ENCODE results near the gene ACY1.

ACY1 gene

DNA sequence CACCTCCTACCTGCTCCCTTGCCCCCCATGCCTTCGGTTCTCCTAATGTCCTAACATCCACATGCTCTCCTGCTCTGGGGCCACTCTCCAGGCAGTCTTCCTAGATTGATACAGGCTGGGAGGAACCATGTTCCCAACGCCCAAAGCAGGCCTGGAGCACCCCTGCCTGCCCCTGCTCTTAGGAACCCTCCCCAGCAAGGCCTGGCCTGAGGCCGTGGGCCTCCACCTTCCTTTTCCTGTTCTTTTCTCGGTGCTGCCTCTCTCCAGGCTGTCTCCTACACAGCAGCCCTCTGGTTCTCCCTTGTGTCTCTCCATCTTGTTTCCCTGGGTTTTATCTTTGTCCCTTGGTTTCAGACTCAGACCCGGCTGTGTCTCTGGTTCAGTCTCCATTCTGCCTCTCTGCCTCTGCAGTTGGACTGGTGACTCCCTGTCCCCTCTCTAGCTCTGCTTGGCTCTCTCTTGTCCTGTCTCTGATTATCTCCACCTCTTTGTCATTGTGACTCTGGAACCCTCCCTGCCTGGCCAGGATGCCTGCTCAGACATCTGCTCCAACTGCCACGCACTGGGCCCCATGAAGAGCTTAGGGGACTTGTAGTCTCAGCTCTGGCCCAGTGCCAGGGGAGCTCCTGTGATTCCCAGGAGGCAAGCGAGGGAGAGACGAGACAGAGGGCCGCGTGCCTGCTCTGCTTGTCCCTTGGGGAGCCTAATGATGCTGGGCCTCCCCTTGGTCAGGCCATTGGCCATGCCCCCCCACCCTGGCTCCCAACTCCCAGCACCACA lies 38.3 kb downstream of the ACY1 start:
- Histone ChIP-seq H3K9ac (ENCODE audit: low read length) (no peak overlapping the region), H3K4me3 (ENCODE audit: low read length) (no peak overlapping the region), H3K79me2 (ENCODE audit: control insufficient read depth, insufficient read depth, low read length) (no peaks in the 10 kb centered on the region), H3K4ac (ENCODE audit: low read depth, low read length) (no peak overlapping the region), H3K4me1 (ENCODE audit: control insufficient read depth, low read depth, low read length) (no peaks in the 10 kb centered on the region), H3K27me3 (ENCODE audit: insufficient read depth, low read length, poor library complexity) (no peaks in the 10 kb centered on the region), H2BK5ac (ENCODE audit: low read length) (no peak overlapping the region), H3K23ac (ENCODE audit: low read length) (peak overlapping the region; percentile 57), H2AK5ac (ENCODE audit: low read length) (no peak overlapping the region), H3K56ac (ENCODE audit: low read length) (no peak overlapping the region), H4K5ac (ENCODE audit: low read length) (no peak overlapping the region), H2BK15ac (replicated peaks; ENCODE audit: low read depth) (no peak overlapping the region), H4K8ac (ENCODE audit: low read depth, low read length) (no peak overlapping the region), H3K36me3 (ENCODE audit: control insufficient read depth, insufficient read depth, low read length) (no peaks in the 10 kb centered on the region), H3K27ac (ENCODE audit: low read depth, low read length) (no peak overlapping the region), H2BK120ac (ENCODE audit: low read depth, low read length) (no peak overlapping the region), H3K4me2 (ENCODE audit: low read length) (no peak overlapping the region), H3K79me1 (ENCODE audit: low read length) (no peaks in the 10 kb centered on the region), H3K18ac (ENCODE audit: low read length) (no peak overlapping the region)
- DNase-seq: no peak
- WGBS (ENCODE audit: extremely low coverage, insufficient coverage, low lambda C conversion rate): no CpG with 5 or more reads among the region's 10 CpGs

DNA sequence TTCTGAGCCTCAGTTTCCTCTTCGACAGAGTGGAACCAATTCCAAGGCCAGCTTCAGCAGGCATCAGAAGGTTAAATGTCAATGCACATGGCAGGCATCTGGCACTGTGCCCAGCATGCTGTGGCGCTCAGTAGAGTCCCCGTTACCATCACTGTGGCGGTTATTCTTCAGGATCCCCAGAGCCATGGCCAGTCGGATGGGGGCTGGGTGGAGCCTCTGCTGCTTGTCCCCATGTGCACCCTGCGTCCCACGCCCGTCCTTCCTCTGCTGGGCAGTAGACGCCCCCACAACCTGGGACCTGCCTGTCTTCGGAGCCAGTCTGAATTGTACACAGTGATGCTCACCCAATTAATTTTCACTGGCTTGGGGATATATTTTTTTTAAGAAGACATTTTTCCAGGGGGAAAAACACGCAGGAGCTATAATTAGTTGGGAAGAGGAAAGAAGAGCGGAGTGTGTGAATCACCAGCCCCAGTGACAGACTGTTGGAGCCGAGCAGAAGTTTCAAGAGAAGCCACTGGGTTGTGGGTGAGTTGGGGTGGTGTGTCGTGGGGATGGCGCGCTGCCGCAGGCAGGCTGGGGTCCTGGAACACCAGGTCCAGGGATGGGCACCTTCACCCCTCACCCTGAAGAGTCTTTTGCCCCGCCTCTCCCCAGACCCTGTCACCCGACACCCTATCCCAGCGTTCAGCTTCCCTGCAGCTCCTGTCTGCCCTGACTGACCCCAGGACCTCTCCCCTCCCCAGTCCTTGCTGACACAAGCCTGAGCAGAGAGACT lies 39.2 kb downstream of the ACY1 start:
- no peak overlapping the region for H2AK5ac ChIP-seq (ENCODE audit: low read length)
- H3K4ac ChIP-seq (ENCODE audit: low read depth, low read length): no peak overlapping the region
- no peak overlapping the region for H3K23ac ChIP-seq (ENCODE audit: low read length)
- H4K8ac ChIP-seq (ENCODE audit: low read depth, low read length): no peak overlapping the region
- no peak overlapping the region for H2BK15ac ChIP-seq (replicated peaks; ENCODE audit: low read depth)
- no peak overlapping the region for H3K4me3 ChIP-seq (ENCODE audit: low read length)
- no peak for DNase-seq
- H2BK5ac ChIP-seq (ENCODE audit: low read length): no peak overlapping the region
- no peaks in the 10 kb centered on the region for H3K4me1 ChIP-seq (ENCODE audit: control insufficient read depth, low read depth, low read length)
- no peak overlapping the region for H4K5ac ChIP-seq (ENCODE audit: low read length)
- H3K9ac ChIP-seq (ENCODE audit: low read length): no peak overlapping the region
- no peaks in the 10 kb centered on the region for H3K79me1 ChIP-seq (ENCODE audit: low read length)
- H3K27me3 ChIP-seq (ENCODE audit: insufficient read depth, low read length, poor library complexity): no peaks in the 10 kb centered on the region
- H3K27ac ChIP-seq (ENCODE audit: low read depth, low read length): no peak overlapping the region
- no peak overlapping the region for H3K18ac ChIP-seq (ENCODE audit: low read length)
- no peak overlapping the region for H3K56ac ChIP-seq (ENCODE audit: low read length)
- H3K36me3 ChIP-seq (ENCODE audit: control insufficient read depth, insufficient read depth, low read length): no peaks in the 10 kb centered on the region
- no CpG with 5 or more reads among the region's 20 CpGs for WGBS (ENCODE audit: extremely low coverage, insufficient coverage, low lambda C conversion rate)
- H3K79me2 ChIP-seq (ENCODE audit: control insufficient read depth, insufficient read depth, low read length): no peaks in the 10 kb centered on the region
- H3K4me2 ChIP-seq (ENCODE audit: low read length): no peak overlapping the region
- no peak overlapping the region for H2BK120ac ChIP-seq (ENCODE audit: low read depth, low read length)

DNA sequence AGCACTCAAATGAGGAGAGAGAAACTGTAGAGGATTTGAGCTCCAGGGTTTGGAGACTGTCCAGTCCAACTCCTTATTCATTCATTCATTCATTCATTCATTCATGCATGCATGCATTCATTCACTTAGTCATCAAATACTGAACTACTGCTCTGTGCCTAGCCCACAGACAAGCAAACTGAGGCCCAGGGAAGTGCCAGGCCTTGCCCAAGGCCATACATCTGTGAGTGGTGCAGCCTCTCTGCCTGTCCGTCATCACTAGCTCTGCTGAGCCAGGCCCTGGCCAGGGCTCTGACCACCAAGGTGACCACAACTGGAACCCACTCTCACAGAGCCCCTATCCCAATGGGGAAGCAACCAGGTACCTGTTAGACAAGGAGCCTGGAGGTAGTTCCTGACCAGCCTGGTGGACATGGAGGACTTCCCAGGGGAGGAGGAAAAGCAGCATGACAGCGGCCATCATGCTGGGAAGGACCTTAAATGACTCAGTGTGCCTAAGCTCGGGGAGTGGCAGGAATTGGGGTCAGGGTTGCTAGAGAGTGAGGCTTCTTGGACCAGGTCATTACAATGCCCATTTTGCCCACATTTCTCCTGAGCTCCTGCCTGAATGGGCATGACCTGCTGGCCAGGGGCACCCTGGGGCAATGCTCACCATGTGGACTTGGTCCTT lies 39.9 kb downstream of the ACY1 start:
- Histone ChIP-seq H3K4me1 (ENCODE audit: control insufficient read depth, low read depth, low read length) (no peaks in the 10 kb centered on the region), H2BK15ac (replicated peaks; ENCODE audit: low read depth) (no peak overlapping the region), H3K4me2 (ENCODE audit: low read length) (no peak overlapping the region), H2BK120ac (ENCODE audit: low read depth, low read length) (no peak overlapping the region), H3K79me1 (ENCODE audit: low read length) (no peaks in the 10 kb centered on the region), H3K79me2 (ENCODE audit: control insufficient read depth, insufficient read depth, low read length) (no peaks in the 10 kb centered on the region), H3K56ac (ENCODE audit: low read length) (no peak overlapping the region), H4K5ac (ENCODE audit: low read length) (no peak overlapping the region), H4K8ac (ENCODE audit: low read depth, low read length) (no peak overlapping the region), H2AK5ac (ENCODE audit: low read length) (no peak overlapping the region), H2BK5ac (ENCODE audit: low read length) (no peak overlapping the region), H3K27ac (ENCODE audit: low read depth, low read length) (no peak overlapping the region), H3K36me3 (ENCODE audit: control insufficient read depth, insufficient read depth, low read length) (no peaks in the 10 kb centered on the region), H3K4me3 (ENCODE audit: low read length) (no peak overlapping the region), H3K27me3 (ENCODE audit: insufficient read depth, low read length, poor library complexity) (no peaks in the 10 kb centered on the region), H3K18ac (ENCODE audit: low read length) (no peak overlapping the region), H3K4ac (ENCODE audit: low read depth, low read length) (no peak overlapping the region), H3K9ac (ENCODE audit: low read length) (no peak overlapping the region), H3K23ac (ENCODE audit: low read length) (no peak overlapping the region)
- no CpG with 5 or more reads among the region's 3 CpGs for WGBS (ENCODE audit: extremely low coverage, insufficient coverage, low lambda C conversion rate)
- no peak for DNase-seq

DNA sequence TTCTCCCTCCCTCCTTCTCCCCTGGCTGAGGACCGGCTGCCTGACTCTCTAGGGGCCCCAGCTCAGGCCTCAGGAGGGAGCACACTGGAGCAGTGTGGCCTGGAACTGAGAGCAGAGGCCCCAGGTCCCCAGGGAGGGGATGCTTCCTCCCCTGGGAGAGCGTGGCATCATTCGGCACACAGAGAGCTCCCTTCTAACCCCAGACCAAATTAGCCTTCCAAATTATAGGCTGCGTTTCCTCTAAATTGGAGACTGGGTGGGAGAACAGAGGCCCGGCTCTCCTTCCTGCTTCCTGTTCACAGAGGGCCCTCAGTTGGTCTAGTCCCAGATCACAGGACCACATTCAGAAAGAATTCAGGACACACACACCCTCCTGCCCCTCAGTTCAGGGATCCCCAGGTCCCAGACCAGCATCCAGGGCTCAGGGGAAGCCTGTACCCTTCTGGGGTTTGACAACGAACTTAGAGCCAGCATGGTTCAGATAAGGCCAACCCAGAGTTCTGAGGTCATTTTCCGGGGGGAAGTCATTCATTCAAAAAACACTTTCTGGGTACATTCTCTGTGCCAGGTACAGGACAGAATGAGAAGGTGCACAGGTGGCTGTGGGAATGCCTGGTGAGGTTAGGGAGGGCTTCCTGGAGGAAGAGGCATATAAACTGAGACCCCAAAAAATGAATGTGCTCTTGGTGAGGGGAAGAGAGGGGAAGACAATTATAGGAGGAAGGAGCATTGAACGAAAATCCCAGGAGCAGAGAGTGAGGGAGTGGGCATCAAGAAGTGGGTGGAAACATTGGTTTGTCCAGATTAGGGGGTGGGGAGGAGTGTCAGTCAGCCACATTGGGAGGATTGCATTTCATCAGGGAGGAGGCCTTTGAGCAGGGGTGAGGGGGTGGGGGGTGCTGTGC lies 40.8 kb downstream of the ACY1 start:
- no peak for DNase-seq
- H3K4me2 ChIP-seq (ENCODE audit: low read length): no peak overlapping the region
- no peak overlapping the region for H4K8ac ChIP-seq (ENCODE audit: low read depth, low read length)
- no peak overlapping the region for H3K9ac ChIP-seq (ENCODE audit: low read length)
- H3K4me1 ChIP-seq (ENCODE audit: control insufficient read depth, low read depth, low read length): no peaks in the 10 kb centered on the region
- no peaks in the 10 kb centered on the region for H3K27me3 ChIP-seq (ENCODE audit: insufficient read depth, low read length, poor library complexity)
- no peak overlapping the region for H2BK120ac ChIP-seq (ENCODE audit: low read depth, low read length)
- no peak overlapping the region for H3K4me3 ChIP-seq (ENCODE audit: low read length)
- H3K27ac ChIP-seq (ENCODE audit: low read depth, low read length): no peak overlapping the region
- no peak overlapping the region for H3K18ac ChIP-seq (ENCODE audit: low read length)
- WGBS (ENCODE audit: extremely low coverage, insufficient coverage, low lambda C conversion rate): no CpG with 5 or more reads among the region's 8 CpGs
- H2BK5ac ChIP-seq (ENCODE audit: low read length): no peak overlapping the region
- H3K36me3 ChIP-seq (ENCODE audit: control insufficient read depth, insufficient read depth, low read length): no peaks in the 10 kb centered on the region
- no peak overlapping the region for H2BK15ac ChIP-seq (replicated peaks; ENCODE audit: low read depth)
- no peak overlapping the region for H3K23ac ChIP-seq (ENCODE audit: low read length)
- H3K79me2 ChIP-seq (ENCODE audit: control insufficient read depth, insufficient read depth, low read length): no peaks in the 10 kb centered on the region
- no peaks in the 10 kb centered on the region for H3K79me1 ChIP-seq (ENCODE audit: low read length)
- no peak overlapping the region for H2AK5ac ChIP-seq (ENCODE audit: low read length)
- H3K4ac ChIP-seq (ENCODE audit: low read depth, low read length): no peak overlapping the region
- H3K56ac ChIP-seq (ENCODE audit: low read length): no peak overlapping the region
- no peak overlapping the region for H4K5ac ChIP-seq (ENCODE audit: low read length)

DNA sequence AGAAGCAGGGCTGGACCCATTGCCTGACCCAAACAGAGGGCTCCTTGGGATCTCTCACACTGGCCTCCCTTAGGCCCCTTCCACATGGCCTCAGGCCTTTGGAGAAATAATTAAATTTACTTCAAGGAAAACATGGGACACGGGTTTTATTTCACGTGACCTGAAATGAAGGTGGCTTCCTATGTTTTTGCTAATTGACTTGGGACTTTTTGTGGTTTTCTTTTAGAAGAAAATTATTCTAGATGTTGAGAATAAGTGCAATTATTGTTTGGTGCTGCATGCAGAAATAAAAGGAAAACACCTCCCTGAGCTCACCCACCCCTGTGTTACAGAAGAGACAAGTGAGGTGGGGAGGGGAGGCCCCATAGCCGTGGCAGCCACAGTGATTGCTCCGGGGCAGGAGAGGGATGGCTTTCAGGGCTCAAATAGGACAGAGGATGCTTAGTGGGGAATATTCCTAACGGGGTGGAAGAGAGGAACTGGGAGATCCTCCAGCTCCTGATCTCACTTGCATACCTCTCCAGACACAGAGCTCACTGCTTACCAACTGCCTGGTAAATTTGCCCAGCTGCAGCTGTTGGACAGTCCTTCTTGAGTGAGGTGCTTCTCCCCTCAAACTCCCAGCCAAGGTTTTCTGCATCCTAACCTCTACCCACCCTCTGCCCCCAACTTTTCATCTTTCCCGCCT lies 41.6 kb downstream of the ACY1 start:
- WGBS (ENCODE audit: extremely low coverage, insufficient coverage, low lambda C conversion rate): no CpG with 5 or more reads among the region's 6 CpGs
- no peak overlapping the region for H3K4me2 ChIP-seq (ENCODE audit: low read length)
- H2AK5ac ChIP-seq (ENCODE audit: low read length): no peak overlapping the region
- no peak overlapping the region for H3K23ac ChIP-seq (ENCODE audit: low read length)
- H4K8ac ChIP-seq (ENCODE audit: low read depth, low read length): no peak overlapping the region
- H3K4me3 ChIP-seq (ENCODE audit: low read length): no peak overlapping the region
- no peaks in the 10 kb centered on the region for H3K36me3 ChIP-seq (ENCODE audit: control insufficient read depth, insufficient read depth, low read length)
- no peak overlapping the region for H3K18ac ChIP-seq (ENCODE audit: low read length)
- H2BK15ac ChIP-seq (replicated peaks; ENCODE audit: low read depth): no peak overlapping the region
- H3K9ac ChIP-seq (ENCODE audit: low read length): no peak overlapping the region
- no peaks in the 10 kb centered on the region for H3K79me2 ChIP-seq (ENCODE audit: control insufficient read depth, insufficient read depth, low read length)
- H3K27me3 ChIP-seq (ENCODE audit: insufficient read depth, low read length, poor library complexity): no peaks in the 10 kb centered on the region
- no peak for DNase-seq
- H3K4me1 ChIP-seq (ENCODE audit: control insufficient read depth, low read depth, low read length): no peaks in the 10 kb centered on the region
- no peak overlapping the region for H2BK120ac ChIP-seq (ENCODE audit: low read depth, low read length)
- H3K56ac ChIP-seq (ENCODE audit: low read length): no peak overlapping the region
- no peaks in the 10 kb centered on the region for H3K79me1 ChIP-seq (ENCODE audit: low read length)
- H4K5ac ChIP-seq (ENCODE audit: low read length): no peak overlapping the region
- no peak overlapping the region for H3K27ac ChIP-seq (ENCODE audit: low read depth, low read length)
- H2BK5ac ChIP-seq (ENCODE audit: low read length): no peak overlapping the region
- no peak overlapping the region for H3K4ac ChIP-seq (ENCODE audit: low read depth, low read length)

Data from mesendoderm (in vitro differentiated cells).